CD4-positive, alpha-beta memory T cell (primary cell): Measurements from ENCODE around the gene RADIL. TPM values are rescaled to one million over a fixed set of nuclear protein-coding genes. Genes with fewer than 3 reads are reported as not detected.

Experiments
- CTCF ChIA-PET: fragments of 350-600 bp; sonication (Branson Sonifier 250); formaldehyde crosslinking; loops from one replicate; lab custom pipeline; 2021; ENCODE audit warnings: inconsistent platforms; ENCODE audit not compliant: partially characterized antibody; lab: Charles Lee
- POLR2A ChIA-PET: fragments of 350-600 bp; sonication (Branson Sonifier 250); formaldehyde crosslinking; loops from one replicate; lab custom pipeline; 2021; ENCODE audit not compliant: partially characterized antibody; lab: Charles Lee
- DNase-seq, 5 donors: peaks; one replicate each; pipeline versions ENCODE4 v3.0.0 to v3.0.0-alpha.2; 2020 to 2022; ENCODE audit warnings: mixed read lengths in 1 of 5
- H3K27ac ChIP-seq: one replicate; pipeline ENCODE4 v1.7.0; 2013; ENCODE audit warnings: low read depth, low read length
- H3K27me3 ChIP-seq: 2 replicates; pipeline ENCODE4 v1.7.0; 2013; ENCODE audit warnings: mild to moderate bottlenecking, low read length, moderate library complexity; ENCODE audit not compliant: insufficient read depth
- H3K36me3 ChIP-seq: 2 replicates; pipeline ENCODE4 v1.7.0; 2013; ENCODE audit warnings: mild to moderate bottlenecking, low read length, moderate library complexity; ENCODE audit not compliant: insufficient read depth
- H3K4me1 ChIP-seq: 2 replicates; pipeline ENCODE4 v1.7.0; 2013; ENCODE audit warnings: mild to moderate bottlenecking, low read length, moderate library complexity; ENCODE audit not compliant: insufficient read depth
- H3K4me3 ChIP-seq, 2 donors: one replicate each; pipeline ENCODE4 v1.7.0; 2013; ENCODE audit warnings: low read length in 2 of 2, mild to moderate bottlenecking in 1 of 2
- H3K9me3 ChIP-seq, 2 donors: one replicate each; pipeline ENCODE4 v1.7.0; 2013; ENCODE audit warnings: low read length in 2 of 2, control low read depth in 1 of 2; ENCODE audit not compliant: control insufficient read depth in 1 of 2
- H3K27ac Mint-ChIP-seq, 7 donors: one replicate each; pipeline ENCODE4 v1.8.0; 2020 to 2021; ENCODE audit warnings: mixed read lengths in 7 of 7, mild to moderate bottlenecking in 6 of 7, inconsistent platforms in 3 of 7, moderate library complexity in 3 of 7
- H3K27me3 Mint-ChIP-seq, 2 donors: one replicate each; pipeline ENCODE4 v1.8.0; 2020 to 2021; ENCODE audit warnings: mixed read lengths in 2 of 2
- H3K36me3 Mint-ChIP-seq, 2 donors: one replicate each; pipeline ENCODE4 v1.8.0; 2020 to 2021; ENCODE audit warnings: mixed read lengths in 2 of 2, inconsistent platforms in 1 of 2, mild to moderate bottlenecking in 1 of 2
- H3K4me1 Mint-ChIP-seq, 4 donors: one replicate each; pipeline ENCODE4 v1.8.0; 2020 to 2021; ENCODE audit warnings: mixed read lengths in 4 of 4, mild to moderate bottlenecking in 1 of 4
- H3K4me3 Mint-ChIP-seq, 8 donors: one replicate each; pipeline ENCODE4 v1.8.0; 2020 to 2021; ENCODE audit warnings: mixed read lengths in 8 of 8, mild to moderate bottlenecking in 7 of 8, moderate library complexity in 6 of 8, inconsistent platforms in 3 of 8
- H3K9me3 Mint-ChIP-seq, 8 donors: one replicate each; pipeline ENCODE4 v1.8.0; 2020 to 2021; ENCODE audit warnings: mixed read lengths in 8 of 8, mild to moderate bottlenecking in 5 of 8, inconsistent platforms in 3 of 8, moderate library complexity in 1 of 8
- intact Hi-C: fragments of 100-400 bp; cut with micrococcal nuclease; formaldehyde crosslinking; loops from one replicate; pipeline ENCODE4 v1.15.1; 2023
- polyA plus RNA-seq, 2 donors: library from polyadenylated mRNA; unstranded; fragments of 300-500 nt; fragmentation: Illumina TruSeq; gene quantifications; one replicate each; pipeline ENCODE4 v1.2.3, GENCODE V29; 2021
- total RNA-seq, 2 experiments: library from RNA; stranded (reverse); gene quantifications; one replicate each; pipeline ENCODE4 v1.2.3, GENCODE V29; 2021

The RADIL gene
- total and polyA plus RNA-seq, 4 experiments from 2014 or later = not detected

- CTCF ChIA-PET = no interaction called here
- Mint-ChIP-seq H3K4me3 (no peak overlapping the region), H3K27ac (no peak overlapping the region), H3K4me1 (peaks cover 2 to 10% (median 2%) of the 10 kb centered on the region in 4 donors), H3K9me3 (no peaks in the 10 kb centered on the region), H3K36me3 (peaks cover 23 to 48% of the 10 kb centered on the region in 2 donors), H3K27me3 (no peaks in the 10 kb centered on the region)
- Histone ChIP-seq H3K27ac (no peak overlapping the region), H3K4me3 (no peak overlapping the region), H3K36me3 (peaks cover 64% of the 10 kb centered on the region), H3K9me3 (no peaks in the 10 kb centered on the region), H3K27me3 (no peaks in the 10 kb centered on the region), H3K4me1 (peaks cover 6% of the 10 kb centered on the region)
- POLR2A ChIA-PET = interaction anchor here (0.6 kb wide), 1 partner anchor 1060 kb away, joined by 3 read pairs; no protein-coding TSS in a partner anchor
- intact Hi-C loops = no loop called here
- no peak for DNase-seq
Measured at GRCh38 chr7:4758791-4759190, 124.7 kb downstream of the RADIL start.

DNA sequence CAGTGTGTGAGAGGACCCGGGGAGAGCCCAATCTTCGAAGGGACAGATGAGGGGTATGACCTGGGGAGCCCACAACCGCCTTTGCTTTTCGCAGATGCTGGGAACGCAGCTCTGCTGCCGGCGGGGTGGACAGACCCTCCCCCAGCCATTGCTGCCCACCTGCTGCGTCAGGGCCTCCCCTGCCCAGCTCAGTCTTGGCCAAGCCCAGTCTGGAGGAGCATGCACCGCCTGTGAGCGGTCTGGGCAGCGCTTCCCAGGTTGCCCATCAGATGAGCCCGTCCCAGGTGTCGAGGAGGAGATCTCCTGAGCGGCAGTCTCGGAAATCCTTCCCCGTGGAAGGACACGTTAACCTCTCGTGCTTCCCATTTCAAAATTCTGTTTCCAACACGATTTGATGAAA, 125.4 kb downstream of the RADIL start:
- H3K4me1 ChIP-seq = peaks cover 12% of the 10 kb centered on the region
- POLR2A ChIA-PET = interaction anchor here (1.0 kb wide), 1 partner anchor 17 kb away, joined by 3 read pairs; no protein-coding TSS in a partner anchor
- H3K9me3 Mint-ChIP-seq = no peaks in the 10 kb centered on the region
- no peak overlapping the region for H3K27ac Mint-ChIP-seq
- H3K27ac ChIP-seq = no peak overlapping the region
- no peaks in the 10 kb centered on the region for H3K9me3 ChIP-seq
- intact Hi-C loops = no loop called here
- peaks cover 23 to 48% of the 10 kb centered on the region in 2 donors for H3K36me3 Mint-ChIP-seq
- CTCF ChIA-PET = interaction anchor here (0.7 kb wide), 1 partner anchor 127 kb away, joined by 5 read pairs; no protein-coding TSS in a partner anchor
- H3K27me3 ChIP-seq = no peaks in the 10 kb centered on the region
- H3K4me3 Mint-ChIP-seq = no peak overlapping the region
- H3K27me3 Mint-ChIP-seq = no peaks in the 10 kb centered on the region
- peaks cover 4 to 17% (median 8%) of the 10 kb centered on the region in 4 donors for H3K4me1 Mint-ChIP-seq
- DNase-seq = no peak
- no peak overlapping the region for H3K4me3 ChIP-seq
- peaks cover 57% of the 10 kb centered on the region for H3K36me3 ChIP-seq

GRCh38 chr7:4755045-4755444, 128.5 kb downstream of the RADIL start:
- no peaks in the 10 kb centered on the region for H3K9me3 Mint-ChIP-seq
- no peaks in the 10 kb centered on the region for H3K27me3 Mint-ChIP-seq
- peaks cover 7 to 28% of the 10 kb centered on the region in 2 donors for H3K36me3 Mint-ChIP-seq
- ChIA-PET POLR2A (interaction anchor here (1.7 to 5.2 kb wide), 3 partner anchors 10 to 113 kb away, joined by 5 to 24 read pairs (median 6); partner anchors contain the start of gene AP5Z1), CTCF (interaction anchor here (0.5 to 3.7 kb wide), 9 partner anchors 9 to 161 kb away, joined by 3 to 27 read pairs (median 5); no protein-coding TSS in a partner anchor)
- Histone ChIP-seq H3K27me3 (no peaks in the 10 kb centered on the region), H3K27ac (no peak overlapping the region), H3K36me3 (peaks cover 48% of the 10 kb centered on the region), H3K4me1 (peaks cover 19% of the 10 kb centered on the region), H3K9me3 (no peaks in the 10 kb centered on the region), H3K4me3 (no peak overlapping the region)
- H3K4me1 Mint-ChIP-seq = peaks cover 8 to 21% (median 12%) of the 10 kb centered on the region in 4 donors
- H3K4me3 Mint-ChIP-seq = no peak overlapping the region
- H3K27ac Mint-ChIP-seq = no peak overlapping the region
- intact Hi-C loops = no loop called here
- no peak for DNase-seq

DNA sequence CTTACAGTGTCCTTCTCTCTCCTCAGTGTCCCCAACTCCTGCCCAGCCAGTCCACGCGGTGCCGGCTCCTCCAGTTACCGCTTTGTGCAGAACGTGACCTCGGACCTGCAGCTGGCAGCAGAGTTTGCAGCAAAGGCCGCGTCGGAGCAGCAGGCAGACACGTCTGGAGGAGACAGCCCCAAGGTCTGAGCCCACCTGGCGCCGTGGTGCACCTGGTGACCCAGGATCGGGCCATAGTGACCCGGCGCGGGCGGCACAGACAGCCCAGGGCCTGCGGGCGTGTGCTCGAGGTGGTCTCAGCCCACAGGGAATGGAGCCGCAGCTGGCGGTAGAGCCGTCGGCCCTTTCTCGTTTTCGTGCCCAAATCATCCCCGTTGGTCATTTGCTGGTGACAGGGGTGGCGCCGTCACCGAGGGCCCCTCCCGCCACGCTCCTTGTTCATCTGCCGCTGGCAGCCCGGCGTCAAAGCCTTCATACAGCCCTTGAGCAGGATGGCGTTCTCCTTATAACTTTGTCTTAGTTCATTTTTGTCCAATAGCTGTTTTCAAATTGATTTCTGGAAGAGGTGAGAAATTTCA, 129.0 kb downstream of the RADIL start:
- Histone ChIP-seq H3K4me3 (no peak overlapping the region), H3K36me3 (peaks cover 43% of the 10 kb centered on the region), H3K27ac (no peak overlapping the region), H3K9me3 (no peaks in the 10 kb centered on the region), H3K4me1 (peaks cover 19% of the 10 kb centered on the region), H3K27me3 (no peaks in the 10 kb centered on the region)
- peaks cover 8 to 20% (median 12%) of the 10 kb centered on the region in 4 donors for H3K4me1 Mint-ChIP-seq
- no peak overlapping the region for H3K4me3 Mint-ChIP-seq
- CTCF ChIA-PET = interaction anchor here (0.5 to 3.7 kb wide), 12 partner anchors 9 to 162 kb away, joined by 3 to 27 read pairs (median 4); partner anchors contain the start of gene AP5Z1
- POLR2A ChIA-PET = interaction anchor here (1.0 to 5.2 kb wide), 4 partner anchors 9 to 113 kb away, joined by 3 to 24 read pairs (median 6); partner anchors contain the start of gene AP5Z1
- DNase-seq = no peak
- H3K27ac Mint-ChIP-seq = peak overlapping the region in 1 of 7 donors; percentile 72
- H3K27me3 Mint-ChIP-seq = no peaks in the 10 kb centered on the region
- H3K9me3 Mint-ChIP-seq = no peaks in the 10 kb centered on the region
- intact Hi-C loops = loop anchor here (1.0 kb wide), 3 partner anchors 9 to 143 kb away; no protein-coding TSS in a partner anchor
- H3K36me3 Mint-ChIP-seq = peaks cover 3 to 23% of the 10 kb centered on the region in 2 donors

- Mint-ChIP-seq H3K36me3 (peaks cover 3 to 23% of the 10 kb centered on the region in 2 donors), H3K27ac (peak overlapping the region in 6 of 7 donors; percentile 22 to 77 (median 42)), H3K4me3 (peak overlapping the region in 1 of 8 donors; percentile 29), H3K9me3 (no peaks in the 10 kb centered on the region), H3K4me1 (peaks cover 11 to 25% (median 15%) of the 10 kb centered on the region in 4 donors), H3K27me3 (no peaks in the 10 kb centered on the region)
- no peak overlapping the region for H3K4me3 ChIP-seq
- ChIA-PET CTCF (interaction anchor here (0.6 to 3.7 kb wide), 12 partner anchors 9 to 143 kb away, joined by 3 to 27 read pairs (median 5); partner anchors contain the start of genes AP5Z1 and FOXK1), POLR2A (interaction anchor here (1.0 to 5.2 kb wide), 3 partner anchors 8 to 112 kb away, joined by 3 to 24 read pairs (median 6); partner anchors contain the start of gene AP5Z1)
- H3K4me1 ChIP-seq = peaks cover 23% of the 10 kb centered on the region
- H3K9me3 ChIP-seq = no peaks in the 10 kb centered on the region
- no peaks in the 10 kb centered on the region for H3K27me3 ChIP-seq
- intact Hi-C loops = loop anchor here (1.0 kb wide), 3 partner anchors 9 to 143 kb away; no protein-coding TSS in a partner anchor
- peaks cover 42% of the 10 kb centered on the region for H3K36me3 ChIP-seq
- peak; percentile 77 to 79 (median 78) for DNase-seq
- H3K27ac ChIP-seq = no peak overlapping the region
Measured at GRCh38 chr7:4753598-4754432, 129.7 kb downstream of the RADIL start.

DNA sequence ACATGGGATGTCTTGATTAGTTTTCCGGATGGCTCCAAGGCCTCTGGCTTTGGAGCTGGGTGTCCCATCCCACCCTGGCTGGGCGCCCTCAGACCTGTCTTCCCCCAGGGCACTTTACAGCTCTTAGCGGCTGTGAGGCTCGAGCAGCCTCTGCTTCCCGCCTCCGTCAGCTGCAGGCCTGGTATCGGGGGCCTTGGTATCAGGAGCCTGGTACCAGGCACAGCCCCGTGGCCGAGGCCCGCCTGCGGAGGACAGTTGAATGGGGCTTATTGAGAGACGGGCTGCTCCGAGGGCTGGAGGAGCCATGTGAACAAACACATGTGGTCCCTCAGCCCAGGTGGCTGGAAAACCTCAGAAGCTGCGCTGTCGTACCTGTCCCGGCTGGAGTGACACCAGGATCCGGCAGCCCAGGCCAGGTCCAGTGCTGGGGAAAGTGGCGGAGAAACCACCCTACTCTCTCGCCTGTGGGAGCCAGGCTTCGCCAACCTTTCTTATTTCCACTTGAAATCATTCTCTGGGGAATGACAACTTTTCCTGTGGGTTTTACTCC, 132.0 kb downstream of the RADIL start:
- peaks cover 23 to 48% (median 32%) of the 10 kb centered on the region in 4 donors for H3K4me1 Mint-ChIP-seq
- peaks cover 12 to 18% of the 10 kb centered on the region in 2 donors for H3K36me3 Mint-ChIP-seq
- Histone ChIP-seq H3K4me3 (no peak overlapping the region), H3K36me3 (peaks cover 33% of the 10 kb centered on the region), H3K4me1 (peaks cover 46% of the 10 kb centered on the region), H3K9me3 (no peaks in the 10 kb centered on the region), H3K27me3 (no peaks in the 10 kb centered on the region), H3K27ac (no peak overlapping the region)
- no peak overlapping the region for H3K4me3 Mint-ChIP-seq
- DNase-seq = no peak
- H3K9me3 Mint-ChIP-seq = peaks cover 0 to 2% (median 0%) of the 10 kb centered on the region in 8 donors
- CTCF ChIA-PET = interaction anchor here (0.7 to 2.8 kb wide), 5 partner anchors 13 to 142 kb away, joined by 3 to 7 read pairs (median 4); partner anchors contain the start of genes AP5Z1 and FOXK1
- H3K27me3 Mint-ChIP-seq = no peaks in the 10 kb centered on the region
- POLR2A ChIA-PET = interaction anchor here (5.2 kb wide), 1 partner anchor 23 kb away, joined by 24 read pairs; the partner anchor contains the start of gene AP5Z1
- H3K27ac Mint-ChIP-seq = peak overlapping the region in 1 of 7 donors; percentile 29
- intact Hi-C loops = no loop called here
